ENCODE measurements around the gene ADAM19. TPM values are rescaled to one million over a fixed set of nuclear protein-coding genes. Genes with fewer than 3 reads are reported as not detected.

ADAM19 gene
- total RNA-seq, 1 experiment from 2014 or later = 0.47 TPM

GRCh38 chr5:157463621-157464518 lies 111.7 kb downstream of the ADAM19 start:
- no peaks in the 10 kb centered on the region for H3K27me3 Mint-ChIP-seq (ENCODE audit: insufficient read depth, unreplicated experiment)
- intact Hi-C loops (cut with micrococcal nuclease) = loop anchor here (5.0 kb wide), 1 partner anchor 72 kb away; no protein-coding TSS in a partner anchor
- ChIA-PET CTCF (interaction anchor here (0.7 to 28.1 kb wide), 12 partner anchors 7 to 298 kb away, joined by 3 to 642 read pairs (median 3); partner anchors contain the start of gene LSM11), POLR2A (interaction anchor here (0.6 to 4.2 kb wide), 15 partner anchors 8 to 321 kb away, joined by 3 to 23 read pairs (median 3); partner anchors contain the start of gene MED7)
- H3K36me3 Mint-ChIP-seq (ENCODE audit: insufficient read depth, unreplicated experiment) = no peaks in the 10 kb centered on the region
- H3K27ac Mint-ChIP-seq (ENCODE audit: low read depth, unreplicated experiment) = peak overlapping the region; percentile 69
- H3K4me1 Mint-ChIP-seq (ENCODE audit: insufficient read depth, unreplicated experiment) = peaks cover 38% of the 10 kb centered on the region
- peak; percentile 79 for DNase-seq (ENCODE audit: unreplicated experiment)
- TF ChIP-seq, protein P1, sequence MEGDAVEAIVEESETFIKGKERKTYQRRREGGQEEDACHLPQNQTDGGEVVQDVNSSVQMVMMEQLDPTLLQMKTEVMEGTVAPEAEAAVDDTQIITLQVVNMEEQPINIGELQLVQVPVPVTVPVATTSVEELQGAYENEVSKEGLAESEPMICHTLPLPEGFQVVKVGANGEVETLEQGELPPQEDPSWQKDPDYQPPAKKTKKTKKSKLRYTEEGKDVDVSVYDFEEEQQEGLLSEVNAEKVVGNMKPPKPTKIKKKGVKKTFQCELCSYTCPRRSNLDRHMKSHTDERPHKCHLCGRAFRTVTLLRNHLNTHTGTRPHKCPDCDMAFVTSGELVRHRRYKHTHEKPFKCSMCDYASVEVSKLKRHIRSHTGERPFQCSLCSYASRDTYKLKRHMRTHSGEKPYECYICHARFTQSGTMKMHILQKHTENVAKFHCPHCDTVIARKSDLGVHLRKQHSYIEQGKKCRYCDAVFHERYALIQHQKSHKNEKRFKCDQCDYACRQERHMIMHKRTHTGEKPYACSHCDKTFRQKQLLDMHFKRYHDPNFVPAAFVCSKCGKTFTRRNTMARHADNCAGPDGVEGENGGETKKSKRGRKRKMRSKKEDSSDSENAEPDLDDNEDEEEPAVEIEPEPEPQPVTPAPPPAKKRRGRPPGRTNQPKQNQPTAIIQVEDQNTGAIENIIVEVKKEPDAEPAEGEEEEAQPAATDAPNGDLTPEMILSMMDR (IDR thresholded peaks at IDR 0.05; ENCODE audit: unreplicated experiment) = no peak
- no peaks in the 10 kb centered on the region for H3K9me3 Mint-ChIP-seq (ENCODE audit: unreplicated experiment)
- TSS peak; percentile 64 for BruUV-seq (replicated peaks)
- H3K4me3 Mint-ChIP-seq (ENCODE audit: unreplicated experiment) = peak overlapping the region; percentile 11

DNA sequence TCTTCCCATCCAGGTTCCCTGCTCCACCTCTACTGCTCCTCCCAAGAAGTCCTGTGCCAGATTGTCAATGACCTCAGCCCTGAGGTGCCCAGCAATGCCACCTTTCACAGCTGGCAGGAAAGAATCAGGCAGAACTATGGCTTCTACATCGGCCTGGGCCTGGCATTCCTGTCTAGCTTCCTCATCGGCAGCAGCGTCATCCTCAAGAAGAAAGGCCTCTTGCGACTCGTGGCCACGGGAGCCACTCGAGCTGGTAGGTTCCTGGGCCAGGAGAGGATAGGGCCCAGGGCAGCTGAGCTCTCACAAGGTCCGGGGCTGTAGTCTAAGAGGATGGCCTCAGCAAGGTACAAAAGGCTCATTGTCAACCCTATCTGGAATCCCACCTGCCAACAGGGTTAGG lies 112.5 kb downstream of the ADAM19 start:
- peak overlapping the region; percentile 36 for H3K27ac Mint-ChIP-seq (ENCODE audit: low read depth, unreplicated experiment)
- H3K4me1 Mint-ChIP-seq (ENCODE audit: insufficient read depth, unreplicated experiment) = peaks cover 38% of the 10 kb centered on the region
- H3K9me3 Mint-ChIP-seq (ENCODE audit: unreplicated experiment) = no peaks in the 10 kb centered on the region
- H3K4me3 Mint-ChIP-seq (ENCODE audit: unreplicated experiment) = no peak overlapping the region
- no peaks in the 10 kb centered on the region for H3K36me3 Mint-ChIP-seq (ENCODE audit: insufficient read depth, unreplicated experiment)
- DNase-seq (ENCODE audit: unreplicated experiment) = no peak
- no TSS peak for BruUV-seq (replicated peaks)
- ChIA-PET POLR2A (interaction anchor here (0.8 to 4.2 kb wide), 6 partner anchors 14 to 195 kb away, joined by 3 to 23 read pairs (median 3); no protein-coding TSS in a partner anchor), CTCF (interaction anchor here (0.7 to 28.1 kb wide), 9 partner anchors 8 to 280 kb away, joined by 3 to 642 read pairs (median 6); partner anchors contain the start of gene LSM11)
- TF ChIP-seq, protein P1 (IDR thresholded peaks at IDR 0.05; ENCODE audit: unreplicated experiment) = no peak
- H3K27me3 Mint-ChIP-seq (ENCODE audit: insufficient read depth, unreplicated experiment) = no peaks in the 10 kb centered on the region
- intact Hi-C loops (cut with micrococcal nuclease) = loop anchor here (5.0 kb wide), 1 partner anchor 71 kb away; no protein-coding TSS in a partner anchor

DNA sequence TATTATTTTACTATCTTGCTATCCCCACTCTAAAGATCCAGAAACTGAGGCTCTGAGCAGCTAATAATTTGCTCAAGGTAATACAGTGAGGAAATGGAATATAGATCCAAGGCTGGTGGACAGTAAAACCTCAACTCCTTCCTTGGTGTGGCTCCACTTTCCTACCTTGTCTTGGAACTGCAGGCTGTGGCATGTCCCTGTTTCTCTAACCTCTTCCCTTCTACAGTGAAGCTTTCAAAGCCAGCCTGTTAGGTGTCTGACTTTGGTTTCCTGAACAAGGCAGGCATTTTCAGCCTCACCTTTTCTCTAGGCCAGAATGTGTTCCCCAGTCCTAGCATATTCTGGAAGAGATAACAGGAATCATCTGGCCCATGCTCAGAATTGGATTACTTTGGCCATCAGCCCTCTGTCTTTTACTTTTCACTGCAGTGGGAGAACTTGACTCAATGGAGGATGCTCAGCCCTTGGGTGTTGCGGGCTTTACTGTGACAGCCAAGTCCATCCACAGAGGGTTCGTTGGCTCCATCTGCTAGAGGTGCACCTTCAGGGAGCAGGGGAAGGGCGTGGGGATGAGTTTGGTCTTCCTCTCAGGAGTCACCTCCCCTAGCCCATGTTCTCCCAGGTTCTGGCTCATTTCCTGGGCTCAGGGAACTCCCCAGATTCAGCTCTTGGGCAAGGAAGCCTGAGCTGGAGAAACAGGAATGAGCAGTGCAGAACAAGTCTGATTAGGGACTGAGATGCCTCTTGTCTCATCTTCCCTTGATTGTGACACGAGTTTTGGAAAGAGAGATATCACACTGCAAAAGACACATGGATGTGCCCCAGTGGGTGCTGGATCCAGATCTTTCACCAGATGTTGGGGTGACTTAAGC lies 114.4 kb downstream of the ADAM19 start:
- Mint-ChIP-seq H3K27me3 (ENCODE audit: insufficient read depth, unreplicated experiment) (no peaks in the 10 kb centered on the region), H3K9me3 (ENCODE audit: unreplicated experiment) (no peaks in the 10 kb centered on the region), H3K4me3 (ENCODE audit: unreplicated experiment) (peak overlapping the region; percentile 63), H3K27ac (ENCODE audit: low read depth, unreplicated experiment) (no peak overlapping the region), H3K4me1 (ENCODE audit: insufficient read depth, unreplicated experiment) (peaks cover 38% of the 10 kb centered on the region), H3K36me3 (ENCODE audit: insufficient read depth, unreplicated experiment) (no peaks in the 10 kb centered on the region)
- TF ChIP-seq, protein P1 (IDR thresholded peaks at IDR 0.05; ENCODE audit: unreplicated experiment) = no peak
- ChIA-PET POLR2A (interaction anchor here (0.6 to 4.2 kb wide), 2 partner anchors 12 to 115 kb away, joined by 3 to 23 read pairs; no protein-coding TSS in a partner anchor), CTCF (interaction anchor here (0.5 to 28.1 kb wide), 9 partner anchors 9 to 282 kb away, joined by 4 to 642 read pairs (median 8); partner anchors contain the start of gene LSM11)
- no TSS peak for BruUV-seq (replicated peaks)
- DNase-seq (ENCODE audit: unreplicated experiment) = peak; percentile 47
- intact Hi-C loops (cut with micrococcal nuclease) = loop anchor here (5.0 kb wide), 1 partner anchor 69 kb away; no protein-coding TSS in a partner anchor

Measured in MCF 10A (cell line).